ENCODE results near the gene KCTD17.

Gene KCTD17

DNA sequence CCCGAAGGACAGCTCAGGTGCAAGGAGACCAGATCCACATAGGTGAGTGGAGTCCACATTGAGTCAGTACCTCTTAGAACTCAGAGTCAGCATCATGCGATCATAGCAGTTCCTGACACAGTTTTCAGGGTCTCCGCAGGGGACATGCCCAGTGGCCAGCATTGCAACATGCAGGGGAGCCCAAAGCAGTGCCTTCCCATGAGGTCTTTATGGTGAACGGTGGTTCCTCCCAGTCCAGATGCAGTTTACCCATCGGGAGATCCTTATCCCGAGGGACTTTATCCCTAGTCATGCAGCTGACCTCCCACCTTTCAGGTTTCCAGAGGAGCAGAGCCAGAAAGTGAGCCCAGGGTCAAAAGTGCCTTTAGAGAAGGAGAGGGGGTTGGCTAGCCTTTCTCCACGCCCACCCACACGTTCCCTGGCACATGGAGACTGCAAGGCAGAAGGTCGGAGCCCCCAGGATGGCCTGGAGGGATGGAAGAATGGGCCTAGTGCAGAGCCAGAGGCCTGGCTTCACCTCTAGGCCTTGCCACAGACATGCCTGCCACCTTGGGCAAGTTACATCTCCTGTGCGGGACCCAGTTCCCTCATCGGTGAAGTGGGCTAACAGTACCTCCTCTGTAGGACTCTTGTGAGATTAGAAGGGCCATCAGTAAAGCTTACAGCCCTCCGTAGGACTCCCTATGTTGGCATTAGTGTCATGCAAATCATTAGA, 6.4 kb downstream of the KCTD17 start:
- TF ChIP-seq, protein P1, sequence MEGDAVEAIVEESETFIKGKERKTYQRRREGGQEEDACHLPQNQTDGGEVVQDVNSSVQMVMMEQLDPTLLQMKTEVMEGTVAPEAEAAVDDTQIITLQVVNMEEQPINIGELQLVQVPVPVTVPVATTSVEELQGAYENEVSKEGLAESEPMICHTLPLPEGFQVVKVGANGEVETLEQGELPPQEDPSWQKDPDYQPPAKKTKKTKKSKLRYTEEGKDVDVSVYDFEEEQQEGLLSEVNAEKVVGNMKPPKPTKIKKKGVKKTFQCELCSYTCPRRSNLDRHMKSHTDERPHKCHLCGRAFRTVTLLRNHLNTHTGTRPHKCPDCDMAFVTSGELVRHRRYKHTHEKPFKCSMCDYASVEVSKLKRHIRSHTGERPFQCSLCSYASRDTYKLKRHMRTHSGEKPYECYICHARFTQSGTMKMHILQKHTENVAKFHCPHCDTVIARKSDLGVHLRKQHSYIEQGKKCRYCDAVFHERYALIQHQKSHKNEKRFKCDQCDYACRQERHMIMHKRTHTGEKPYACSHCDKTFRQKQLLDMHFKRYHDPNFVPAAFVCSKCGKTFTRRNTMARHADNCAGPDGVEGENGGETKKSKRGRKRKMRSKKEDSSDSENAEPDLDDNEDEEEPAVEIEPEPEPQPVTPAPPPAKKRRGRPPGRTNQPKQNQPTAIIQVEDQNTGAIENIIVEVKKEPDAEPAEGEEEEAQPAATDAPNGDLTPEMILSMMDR (conservative IDR thresholded peaks at IDR 0.05; ENCODE audit: low read depth, low read length), result no peak
- no peak for DNase-seq (ENCODE audit: low read depth)
- H3K4me3 ChIP-seq (ENCODE audit: low read length), result no peak overlapping the region

DNA sequence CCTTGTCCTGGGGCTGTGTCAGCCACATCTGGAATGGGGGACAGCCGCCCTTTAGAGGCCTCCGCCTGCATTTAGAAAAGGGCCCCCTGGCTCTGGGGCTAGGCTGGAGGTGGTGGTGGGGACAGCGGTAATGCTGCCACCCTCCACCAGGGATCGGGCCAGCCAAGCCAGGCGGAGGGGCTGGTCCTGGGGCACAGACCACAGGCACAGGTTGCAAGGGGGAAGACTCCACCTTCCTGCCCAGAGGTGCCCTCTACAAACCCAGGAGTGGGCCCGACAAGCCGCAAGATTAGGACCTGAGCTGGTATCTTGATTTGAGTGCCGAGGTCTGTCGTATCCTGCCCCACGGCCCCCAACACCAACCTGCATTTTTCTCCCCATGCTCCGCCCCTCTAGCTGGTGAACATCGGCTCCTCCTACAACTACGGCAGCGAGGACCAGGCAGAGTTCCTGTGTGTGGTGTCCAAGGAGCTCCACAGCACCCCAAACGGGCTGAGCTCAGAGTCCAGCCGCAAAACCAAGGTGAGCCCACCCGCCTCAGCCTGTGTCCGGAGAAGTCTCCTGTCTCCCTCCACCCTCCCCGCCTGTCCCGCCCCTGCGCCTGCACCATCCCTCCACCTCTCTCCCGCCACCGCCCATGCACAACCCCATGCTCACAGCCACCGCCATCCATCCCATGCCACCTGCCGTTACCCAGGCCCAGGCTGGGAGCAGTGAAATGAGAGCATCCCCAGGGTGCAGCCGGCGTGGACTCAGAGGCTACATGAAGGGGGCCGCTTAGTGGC, 7.6 kb downstream of the KCTD17 start:
- DNase-seq (ENCODE audit: low read depth), result no peak
- H3K4me3 ChIP-seq (ENCODE audit: low read length), result no peak overlapping the region
- TF ChIP-seq, protein P1 (conservative IDR thresholded peaks at IDR 0.05; ENCODE audit: low read depth, low read length), result no peak

DNA sequence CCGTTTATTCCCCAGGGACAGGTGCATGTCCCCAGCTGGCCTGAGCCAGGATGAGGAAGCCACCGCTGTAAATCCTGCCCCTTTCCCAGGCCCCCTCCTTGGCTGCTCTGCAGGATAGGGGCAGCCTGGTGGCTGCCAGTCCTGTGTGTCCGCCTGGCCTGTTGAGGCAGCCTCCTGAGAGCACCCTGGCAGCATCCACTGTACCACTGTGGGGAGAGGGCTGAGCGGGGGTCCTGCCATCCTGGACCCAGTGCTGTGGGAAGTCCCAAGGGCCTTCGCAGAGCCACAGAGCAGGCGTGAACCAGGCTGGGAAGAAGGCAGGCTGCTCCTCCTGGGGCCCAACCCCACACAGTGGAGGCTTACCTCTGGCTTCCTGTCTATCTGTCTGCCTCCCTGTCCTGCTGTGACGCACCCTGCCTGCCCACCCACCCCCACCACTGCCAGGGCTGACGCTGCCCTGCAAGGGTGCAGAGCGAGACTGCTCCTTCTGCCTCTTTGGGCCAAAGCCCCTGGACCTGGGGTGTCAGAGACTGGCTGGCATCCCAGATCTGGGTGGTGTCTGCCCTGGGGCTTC, 8.4 kb downstream of the KCTD17 start:
- TF ChIP-seq, protein P1 (conservative IDR thresholded peaks at IDR 0.05; ENCODE audit: low read depth, low read length), result no peak
- no peak for DNase-seq (ENCODE audit: low read depth)
- no peak overlapping the region for H3K4me3 ChIP-seq (ENCODE audit: low read length)

DNA sequence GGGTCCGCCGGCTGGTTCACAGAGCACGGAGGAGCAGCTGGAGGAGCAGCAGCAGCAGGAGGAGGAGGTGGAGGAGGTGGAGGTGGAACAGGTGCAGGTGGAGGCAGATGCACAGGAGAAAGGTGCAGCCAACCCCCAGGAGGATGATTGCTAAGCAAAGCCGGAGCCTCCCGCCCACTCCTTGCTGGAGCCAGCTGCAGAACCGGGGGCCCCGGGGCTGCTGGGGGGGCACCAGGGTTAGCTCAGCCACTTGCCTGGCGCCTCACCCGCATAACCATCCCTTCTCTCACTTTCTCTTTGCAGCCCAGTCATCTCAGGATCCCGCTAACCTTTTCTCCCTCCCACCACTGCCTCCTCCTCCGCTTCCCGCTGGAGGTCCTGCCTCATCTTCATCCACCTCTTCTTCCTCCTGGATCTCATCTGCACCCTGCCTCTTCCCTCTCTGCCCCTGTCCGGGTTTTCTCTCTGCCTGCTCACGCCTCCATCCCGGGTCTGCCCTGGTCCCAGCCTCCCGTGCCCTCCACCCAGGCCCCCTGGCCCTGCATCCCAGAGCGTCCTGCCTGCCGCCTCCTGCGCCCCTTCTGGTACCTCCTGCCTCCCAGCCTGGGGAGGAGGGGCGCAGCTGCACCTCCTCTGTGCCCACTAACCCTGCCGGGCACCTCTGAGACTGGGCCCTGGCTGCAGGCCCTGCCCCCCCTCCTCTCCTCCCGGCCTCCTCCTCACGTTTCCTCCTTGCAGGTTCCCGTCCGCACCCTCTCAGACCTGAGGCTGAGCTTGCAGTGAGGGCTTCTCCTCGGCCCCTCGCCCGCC, 9.5 kb downstream of the KCTD17 start:
- no peak for DNase-seq (ENCODE audit: low read depth)
- TF ChIP-seq, protein P1 (conservative IDR thresholded peaks at IDR 0.05; ENCODE audit: low read depth, low read length), result no peak
- no peak overlapping the region for H3K4me3 ChIP-seq (ENCODE audit: low read length)

DNA sequence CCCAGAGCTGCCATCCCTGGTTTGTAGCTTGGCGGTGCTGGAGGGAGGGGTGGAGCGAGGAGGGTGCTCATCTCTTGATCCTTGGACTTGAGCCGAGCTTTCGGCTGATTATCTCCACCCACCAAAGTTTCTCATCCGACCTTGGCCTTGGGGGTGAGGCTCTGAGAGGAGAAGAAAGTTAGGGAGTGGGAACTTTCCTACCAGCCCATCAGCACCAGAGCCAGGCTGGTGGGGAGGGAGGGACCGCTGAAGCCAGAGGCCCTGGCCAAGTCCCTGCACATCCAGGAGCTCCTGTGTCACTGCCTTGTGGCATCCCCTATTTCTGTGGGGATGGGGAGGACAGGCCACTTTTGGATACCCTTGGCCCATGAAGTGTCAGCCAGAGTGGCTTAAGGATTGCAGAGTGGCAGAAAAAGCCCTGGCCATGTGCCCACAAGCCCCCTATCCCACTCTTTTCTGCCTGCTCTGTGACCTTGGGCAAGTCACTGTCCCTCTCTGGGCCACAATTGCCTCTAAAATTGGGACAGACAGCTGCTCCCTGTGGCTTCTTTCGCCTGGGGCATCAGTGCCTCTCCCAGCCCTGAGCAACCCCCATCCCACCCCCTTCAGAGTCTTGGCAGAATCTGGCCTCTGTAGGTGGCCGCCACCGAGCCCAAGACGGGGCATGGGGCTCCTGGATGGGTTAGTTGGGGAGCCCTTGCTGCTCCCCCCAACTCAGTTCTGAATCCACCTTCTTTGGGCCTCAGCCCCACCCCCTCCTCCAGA, 10.3 kb downstream of the KCTD17 start:
- H3K4me3 ChIP-seq (ENCODE audit: low read length), result no peak overlapping the region
- TF ChIP-seq, protein P1 (conservative IDR thresholded peaks at IDR 0.05; ENCODE audit: low read depth, low read length), result no peak
- DNase-seq (ENCODE audit: low read depth), result no peak

DNA sequence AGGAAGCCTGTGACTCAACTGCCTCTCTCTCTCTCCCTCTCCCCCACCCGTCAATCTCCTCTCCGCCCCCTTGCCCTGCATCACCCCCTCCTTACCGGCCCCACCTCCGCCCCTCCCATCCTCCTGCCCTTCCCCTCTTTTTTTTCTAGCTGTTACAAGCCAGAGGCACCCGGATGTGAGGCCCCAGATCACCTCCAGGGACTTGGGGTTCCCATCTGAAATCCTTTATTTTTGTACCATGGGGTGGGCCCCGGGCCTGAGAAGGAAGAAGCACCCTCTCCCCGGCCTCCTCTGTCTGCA, 10.8 kb downstream of the KCTD17 start:
- no peak for DNase-seq (ENCODE audit: low read depth)
- TF ChIP-seq, protein P1 (conservative IDR thresholded peaks at IDR 0.05; ENCODE audit: low read depth, low read length), result no peak
- no peak overlapping the region for H3K4me3 ChIP-seq (ENCODE audit: low read length)

Data from retinal pigment epithelial cell (primary cell).